Endodermal cell (in vitro differentiated cells): Measurements from ENCODE around the gene CCDC6. TPM values are rescaled to one million over a fixed set of nuclear protein-coding genes. Genes with fewer than 3 reads are reported as not detected.
"Not testable (repeated sequence)": the region's sequence is repeated elsewhere in the genome, so short reads cannot be mapped to it uniquely, and the experiment has no call there.

Experiments used
- DNase-seq: peaks from one replicate; pipeline ENCODE4 v3.0.0-alpha.2; 2017
- H3K27ac ChIP-seq: 2 replicates; pipeline ENCODE4 v1.5.1; 2013; ENCODE audit warnings: mild to moderate bottlenecking, low read depth, low read length, moderate library complexity
- H3K27me3 ChIP-seq: 2 replicates; pipeline ENCODE4 v1.6.1; 2013; ENCODE audit warnings: mild to moderate bottlenecking, low read length, moderate library complexity; ENCODE audit not compliant: insufficient read depth, control insufficient read depth, poor library complexity, severe bottlenecking
- H3K36me3 ChIP-seq: 2 replicates; pipeline ENCODE4 v1.7.0; 2013; ENCODE audit warnings: mild to moderate bottlenecking, low read length, moderate library complexity; ENCODE audit not compliant: control insufficient read depth, insufficient read depth
- H3K4me1 ChIP-seq: one replicate; pipeline ENCODE4 v1.7.0; 2013; ENCODE audit warnings: low read length; ENCODE audit not compliant: control insufficient read depth, insufficient read depth
- H3K4me3 ChIP-seq: 2 replicates; pipeline ENCODE4 v1.5.1; 2013; ENCODE audit warnings: mild to moderate bottlenecking, low read length, moderate library complexity
- H3K9ac ChIP-seq: 2 replicates; pipeline ENCODE4 v1.6.1; 2013; ENCODE audit warnings: mild to moderate bottlenecking, low read length, moderate library complexity; ENCODE audit not compliant: poor library complexity, severe bottlenecking; ENCODE audit errors: extremely low read depth
- H3K9me3 ChIP-seq: 2 replicates; pipeline ENCODE4 v1.6.1; 2013; ENCODE audit warnings: mild to moderate bottlenecking, low read length, moderate library complexity; ENCODE audit not compliant: control insufficient read depth
- H3K27ac Mint-ChIP-seq: 2 replicates; pipeline ENCODE4 v1.8.0; 2020; ENCODE audit warnings: mixed read lengths
- H3K27me3 Mint-ChIP-seq: 2 replicates; pipeline ENCODE4 v1.8.0; 2021; ENCODE audit warnings: mild to moderate bottlenecking, mixed read lengths; ENCODE audit not compliant: insufficient read depth
- H3K36me3 Mint-ChIP-seq: 2 replicates; pipeline ENCODE4 v1.8.0; 2020; ENCODE audit warnings: low read depth, mixed read lengths
- H3K4me1 Mint-ChIP-seq: 2 replicates; pipeline ENCODE4 v1.8.0; 2020; ENCODE audit warnings: mixed read lengths
- H3K4me3 Mint-ChIP-seq: 2 replicates; pipeline ENCODE4 v1.8.0; 2020; ENCODE audit warnings: mild to moderate bottlenecking, moderate library complexity, mixed read lengths
- H3K9me3 Mint-ChIP-seq: 2 replicates; pipeline ENCODE4 v1.8.0; 2020; ENCODE audit warnings: mild to moderate bottlenecking, mixed read lengths
- CTCF ChIP-seq: fragments of 200-600 bp; sonication (generic); conservative IDR thresholded peaks from 2 replicates; pipeline ENCODE4 v1.5.0; 2021; ENCODE audit warnings: antibody characterized with exemption, mild to moderate bottlenecking
- WGBS, 2 experiments: methylation state at CpG; one replicate each; pipeline versions ENCODE4 v1.1.5 to v1.1.7; 2013; ENCODE audit warnings: missing lambda C conversion rate in 2 of 2, mixed read lengths in 1 of 2; ENCODE audit not compliant: insufficient coverage in 1 of 2, insufficient read length in 1 of 2; 5-methylcytosine and 5-hydroxymethylcytosine counted together
- long read RNA-seq, 4 experiments: library from polyadenylated mRNA in 2 of 4; library from RNA in 1 of 4; library from capped mRNA in 1 of 4; stranded (forward) in 3 of 4; unstranded in 1 of 4; transcript quantifications; one replicate each; pipeline ENCODE4 v2.0.0, GENCODE V29; 2020 to 2021; ENCODE audit warnings: inconsistent platforms in 1 of 4
- polyA plus RNA-seq, 2 experiments: library from polyadenylated mRNA; stranded (reverse); fragments of 50-300 nt; gene quantifications; one replicate each; pipeline ENCODE4 v1.2.3, GENCODE V29; 2013
- total RNA-seq, 2 donors: library from RNA; stranded (reverse); fragmentation: NEBNext Ultra II Directional in 1 of 2; extraction: Animal tissue kit (Norgen Biotek cat#: 25700) in 1 of 2; gene quantifications; 2 replicates in 1 of 2; 3 replicates in 1 of 2; pipeline ENCODE4 v1.2.1, GENCODE V29; 2021

CCDC6 gene
- 10 to 100 TPM; 29.3 to 30.4 TPM for total RNA-seq
- 28.3 TPM for polyA plus RNA-seq (2013, experiment 1 of 2)
- 27.9 TPM for polyA plus RNA-seq (2013, experiment 2 of 2)
- long read RNA-seq, experiment 1, full-length matches to known transcripts: 1 of 11 reads
- long read RNA-seq, experiment 1, partial matches to known transcripts: 2 of 11 reads
- long read RNA-seq, experiment 1, other reads (novel, unspliced or antisense): 8 of 11 reads
- long read RNA-seq, experiment 2, full-length matches to known transcripts: 14 of 36 reads
- long read RNA-seq, experiment 2, partial matches to known transcripts: 3 of 36 reads
- long read RNA-seq, experiment 2, other reads (novel, unspliced or antisense): 19 of 36 reads
- long read RNA-seq, experiment 3, full-length matches to known transcripts: 11 of 26 reads
- long read RNA-seq, experiment 3, partial matches to known transcripts: 6 of 26 reads
- long read RNA-seq, experiment 3, other reads (novel, unspliced or antisense): 9 of 26 reads
- long read RNA-seq, experiment 4: 0 reads

GRCh38 chr10:59906417-59907202 lies at the start of gene CCDC6:
CCDC6 (minus strand) TSS chr10:59906556; CDS start chr10:59906424, 132 bp downstream.
- 0% methylated on average over 11 to 64 of the region's 64 CpGs for WGBS, 2 experiments
- peak; percentile 97 for DNase-seq
- Histone ChIP-seq H3K4me3 (peak within 1 kb of the TSS; percentile 88), H3K9ac (peak within 1 kb of the TSS; percentile 83), H3K27ac (peak within 1 kb of the TSS; percentile 50), H3K27me3 (no peaks in the 10 kb centered on the region), H3K4me1 (peaks cover 16% of the 10 kb centered on the region), H3K9me3 (no peaks in the 10 kb centered on the region), H3K36me3 (no peaks in the 10 kb centered on the region)
- H3K36me3 Mint-ChIP-seq: no peaks in the 10 kb centered on the region
- peaks cover 38% of the 10 kb centered on the region for H3K4me1 Mint-ChIP-seq
- H3K27ac Mint-ChIP-seq: peak within 1 kb of the TSS; percentile 99
- H3K4me3 Mint-ChIP-seq: peak within 1 kb of the TSS; percentile 93
- TF ChIP-seq CTCF: peak; percentile 81
- H3K9me3 Mint-ChIP-seq: no peaks in the 10 kb centered on the region
- H3K27me3 Mint-ChIP-seq: no peaks in the 10 kb centered on the region

- TF ChIP-seq CTCF: no peak
- Mint-ChIP-seq H3K4me3 (no peak overlapping the region), H3K27me3 (no peaks in the 10 kb centered on the region), H3K9me3 (no peaks in the 10 kb centered on the region), H3K4me1 (peaks cover 4% of the 10 kb centered on the region), H3K27ac (no peak overlapping the region), H3K36me3 (no peaks in the 10 kb centered on the region)
- no peak overlapping the region for H3K9ac ChIP-seq
- H3K27me3 ChIP-seq: no peaks in the 10 kb centered on the region
- H3K36me3 ChIP-seq: no peaks in the 10 kb centered on the region
- no peaks in the 10 kb centered on the region for H3K9me3 ChIP-seq
- no peaks in the 10 kb centered on the region for H3K4me1 ChIP-seq
- no peak overlapping the region for H3K4me3 ChIP-seq
- no peak for DNase-seq
- WGBS, 2 experiments: 88% methylated on average over 3 of the region's 3 CpGs; no CpG with 5 or more reads in 1 of the 2 experiments
- no peak overlapping the region for H3K27ac ChIP-seq
These were observed 47.9 kb upstream of the CCDC6 start for GRCh38 chr10:59954296-59954695.

- not testable (repeated sequence) for H3K9ac ChIP-seq, H3K9me3 ChIP-seq, H3K27ac Mint-ChIP-seq, H3K4me1 Mint-ChIP-seq, H3K27me3 ChIP-seq, H3K4me3 ChIP-seq, H3K27ac ChIP-seq, H3K4me3 Mint-ChIP-seq, H3K36me3 Mint-ChIP-seq, H3K27me3 Mint-ChIP-seq, H3K36me3 ChIP-seq, H3K9me3 Mint-ChIP-seq, DNase-seq, H3K4me1 ChIP-seq
- 92% methylated on average over 1 of the region's 2 CpGs; no CpG with 5 or more reads in 1 of the 2 experiments for WGBS, 2 experiments
These were observed 47.4 kb upstream of the CCDC6 start for GRCh38 chr10:59953711-59954110.
